DLD1 (cell line): Measurements from ENCODE around the gene TOMM22.

Experiments used
- in situ Hi-C: cut with HindIII; loops from 2 replicates; pipeline ENCODE4 v1.10.0; 2017; ENCODE audit warnings: low sequenced_read_pairs

Gene TOMM22

DNA sequence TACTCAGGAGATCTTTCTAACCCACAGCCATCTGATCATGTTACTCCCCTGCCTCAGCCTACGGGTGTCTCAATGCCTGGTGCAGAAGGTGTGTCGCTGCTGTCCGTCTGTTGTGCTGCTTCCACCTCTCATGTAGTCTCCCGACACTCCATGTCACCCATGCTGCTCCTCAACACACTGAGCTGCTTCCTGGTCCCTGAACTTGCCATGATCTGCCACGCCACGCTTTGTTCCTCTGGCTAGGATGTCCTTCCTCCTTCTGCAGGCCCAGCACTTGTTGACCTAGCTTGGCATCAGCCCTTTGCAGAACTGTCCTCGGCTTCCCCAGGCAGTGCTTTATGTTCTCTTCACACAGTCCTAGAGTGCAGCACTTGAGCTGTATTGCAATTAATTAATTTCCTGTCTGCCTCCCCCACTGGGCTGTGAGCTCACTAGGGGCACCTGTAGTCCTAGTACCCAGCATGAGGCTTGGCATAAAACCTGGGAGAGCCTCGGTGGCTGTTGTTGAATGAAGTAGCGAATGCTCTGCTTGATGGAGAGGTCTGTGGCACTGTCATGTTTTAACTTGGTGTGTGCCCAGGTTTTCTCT is 33.5 kb downstream of the TOMM22 start:
- in situ Hi-C loops = no loop called here

DNA sequence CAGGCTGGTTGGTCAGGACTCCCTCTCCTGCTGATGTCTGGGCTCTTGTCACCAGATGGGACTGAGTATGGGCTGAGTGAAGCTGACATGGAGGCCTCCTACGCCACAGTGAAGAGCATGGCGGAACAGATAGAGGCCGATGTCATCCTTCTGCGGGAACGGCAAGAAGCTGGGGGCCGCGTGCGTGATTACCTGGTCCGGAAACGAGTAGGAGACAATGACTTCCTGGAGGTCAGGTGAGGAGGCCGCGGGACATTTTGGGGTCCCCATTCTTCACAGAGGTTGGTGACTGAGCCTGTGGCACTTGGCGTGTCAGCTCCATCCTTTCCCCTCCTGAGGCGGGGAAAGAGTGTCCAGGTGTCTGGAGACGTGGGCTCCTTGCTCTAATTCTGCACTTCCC is 34.1 kb downstream of the TOMM22 start:
- in situ Hi-C loops = no loop called here

- in situ Hi-C loops = no loop called here
These were observed 34.5 kb downstream of the TOMM22 start for GRCh38 chr22:38716271-38716670.

DNA sequence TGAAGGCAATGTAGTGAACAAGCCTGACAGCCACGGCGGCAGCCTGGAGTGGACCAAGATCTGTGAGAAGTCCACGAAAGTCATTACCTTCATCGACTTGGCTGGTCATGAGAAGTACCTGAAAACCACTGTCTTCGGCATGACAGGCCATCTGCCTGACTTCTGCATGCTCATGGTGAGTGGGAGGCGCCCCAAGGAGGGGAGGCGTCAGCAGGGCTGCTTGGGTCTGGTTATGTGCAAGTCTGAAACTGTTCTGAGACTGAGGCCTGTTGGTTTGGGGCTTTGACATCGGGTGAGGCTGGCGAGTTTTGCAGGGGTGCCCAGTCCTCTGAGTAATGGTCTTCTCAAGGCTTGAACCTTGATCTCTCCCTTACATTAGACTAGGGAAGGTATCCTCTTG is 35.1 kb downstream of the TOMM22 start:
- in situ Hi-C loops = no loop called here

GRCh38 chr22:38717244-38717643 is 35.5 kb downstream of the TOMM22 start:
- in situ Hi-C loops = no loop called here

DNA sequence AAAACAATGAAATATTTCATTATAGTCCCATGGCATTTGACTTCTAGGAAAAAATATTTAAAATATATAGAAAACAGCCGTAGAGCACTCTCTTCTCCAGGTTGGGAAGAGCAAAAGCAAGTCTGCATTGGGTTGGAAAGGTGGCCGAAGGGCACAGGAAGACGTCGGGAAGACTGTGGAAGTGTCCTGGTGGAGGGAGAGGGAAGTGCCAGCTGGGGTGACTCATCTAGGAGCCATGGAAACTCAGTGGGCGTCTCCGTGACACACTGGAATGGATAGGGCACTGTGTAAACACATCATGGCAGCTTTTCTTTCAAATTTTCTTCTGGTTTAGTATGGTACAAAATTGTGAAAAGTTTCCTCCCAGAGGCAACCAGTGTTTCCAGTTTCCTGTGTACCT is 36.7 kb downstream of the TOMM22 start:
- in situ Hi-C loops = no loop called here

DNA sequence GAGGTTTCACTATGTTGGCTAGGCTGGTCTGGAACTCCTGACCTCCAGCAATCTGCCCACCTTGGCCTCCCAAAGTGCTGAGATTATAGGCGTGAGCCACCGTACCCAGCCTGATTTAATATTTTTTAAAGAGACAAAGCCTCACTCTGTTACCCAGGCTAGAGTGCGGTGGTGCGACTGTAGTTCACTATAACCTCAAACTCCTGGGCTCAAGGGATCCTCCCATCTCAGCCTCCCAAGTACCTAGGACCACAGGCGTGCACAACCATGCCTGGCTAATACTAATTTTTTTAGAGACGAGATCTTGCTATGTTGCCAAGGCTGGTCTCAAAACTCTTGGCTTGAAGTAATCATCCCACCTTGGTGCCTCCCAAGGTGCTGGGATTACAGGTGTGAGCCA is 37.4 kb downstream of the TOMM22 start:
- in situ Hi-C loops = no loop called here

GRCh38 chr22:38720350-38720749 is 38.6 kb downstream of the TOMM22 start:
- in situ Hi-C loops = no loop called here

DNA sequence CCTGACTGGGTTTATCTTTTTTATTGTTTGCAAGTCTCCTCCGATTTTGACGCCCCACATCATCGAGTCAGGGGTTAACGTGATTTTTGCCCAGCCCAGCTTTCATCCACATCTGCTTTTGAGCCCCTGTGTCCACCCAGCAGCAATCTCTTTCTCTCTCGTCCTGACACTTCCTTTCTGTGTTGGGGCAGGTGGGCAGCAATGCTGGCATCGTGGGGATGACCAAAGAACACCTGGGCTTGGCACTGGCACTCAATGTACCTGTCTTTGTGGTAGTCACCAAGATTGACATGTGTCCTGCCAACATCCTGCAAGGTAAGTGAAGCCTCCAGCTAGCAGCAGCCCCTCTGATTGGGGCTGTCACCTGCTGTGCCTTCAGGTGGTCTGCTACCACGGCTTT is 39.8 kb downstream of the TOMM22 start:
- in situ Hi-C loops = no loop called here

GRCh38 chr22:38724176-38724575 is 42.4 kb downstream of the TOMM22 start:
- in situ Hi-C loops = no loop called here

GRCh38 chr22:38724926-38725571 is 43.3 kb downstream of the TOMM22 start:
- in situ Hi-C loops = no loop called here

DNA sequence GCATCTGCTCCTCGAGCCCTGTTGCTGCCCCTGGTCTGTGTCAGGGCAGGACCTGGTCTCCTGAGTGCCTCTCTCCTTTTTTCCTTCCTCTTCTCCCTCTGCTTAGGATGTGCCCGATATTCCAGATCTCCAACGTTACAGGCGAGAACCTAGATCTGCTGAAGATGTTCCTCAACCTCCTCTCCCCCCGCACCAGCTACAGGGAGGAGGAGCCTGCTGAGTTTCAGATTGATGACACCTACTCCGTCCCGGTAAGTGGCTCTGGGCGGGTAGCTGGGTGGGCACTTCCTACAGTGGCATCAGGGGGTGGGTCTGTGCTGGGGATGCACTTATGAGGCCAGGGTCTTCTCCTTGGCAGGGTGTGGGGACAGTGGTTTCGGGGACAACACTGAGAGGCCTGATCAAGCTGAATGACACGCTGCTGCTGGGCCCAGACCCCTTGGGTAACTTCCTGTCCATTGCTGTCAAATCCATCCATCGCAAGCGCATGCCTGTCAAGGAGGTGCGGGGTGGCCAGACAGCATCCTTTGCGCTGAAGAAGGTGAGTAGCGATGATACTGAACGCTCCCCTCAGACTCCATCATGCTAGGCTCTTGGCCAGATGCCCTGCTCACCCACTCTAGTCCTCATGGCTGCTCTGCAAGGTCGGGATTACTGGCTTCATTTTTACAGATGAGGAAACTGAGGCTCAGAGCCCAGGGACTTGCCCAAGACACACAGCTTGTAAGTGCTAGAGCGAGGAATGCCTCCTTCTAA is 44.3 kb downstream of the TOMM22 start:
- in situ Hi-C loops = no loop called here

DNA sequence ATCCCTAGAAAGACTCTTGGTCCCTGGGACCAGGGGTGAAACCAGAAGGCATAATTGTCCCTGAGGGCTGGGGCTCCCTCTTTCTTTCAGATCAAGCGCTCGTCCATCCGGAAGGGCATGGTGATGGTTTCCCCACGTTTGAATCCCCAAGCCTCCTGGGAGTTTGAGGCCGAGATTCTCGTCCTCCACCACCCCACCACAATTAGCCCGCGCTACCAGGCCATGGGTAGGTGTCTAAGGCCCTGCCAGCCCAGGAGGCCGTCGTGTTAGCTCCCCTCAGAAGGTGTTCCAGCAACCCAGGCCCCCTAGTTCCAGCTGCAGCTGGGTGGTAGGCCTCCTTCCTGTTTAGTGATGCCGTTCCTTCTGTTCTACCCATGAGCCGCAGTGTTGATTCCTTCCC is 45.4 kb downstream of the TOMM22 start:
- in situ Hi-C loops = no loop called here

DNA sequence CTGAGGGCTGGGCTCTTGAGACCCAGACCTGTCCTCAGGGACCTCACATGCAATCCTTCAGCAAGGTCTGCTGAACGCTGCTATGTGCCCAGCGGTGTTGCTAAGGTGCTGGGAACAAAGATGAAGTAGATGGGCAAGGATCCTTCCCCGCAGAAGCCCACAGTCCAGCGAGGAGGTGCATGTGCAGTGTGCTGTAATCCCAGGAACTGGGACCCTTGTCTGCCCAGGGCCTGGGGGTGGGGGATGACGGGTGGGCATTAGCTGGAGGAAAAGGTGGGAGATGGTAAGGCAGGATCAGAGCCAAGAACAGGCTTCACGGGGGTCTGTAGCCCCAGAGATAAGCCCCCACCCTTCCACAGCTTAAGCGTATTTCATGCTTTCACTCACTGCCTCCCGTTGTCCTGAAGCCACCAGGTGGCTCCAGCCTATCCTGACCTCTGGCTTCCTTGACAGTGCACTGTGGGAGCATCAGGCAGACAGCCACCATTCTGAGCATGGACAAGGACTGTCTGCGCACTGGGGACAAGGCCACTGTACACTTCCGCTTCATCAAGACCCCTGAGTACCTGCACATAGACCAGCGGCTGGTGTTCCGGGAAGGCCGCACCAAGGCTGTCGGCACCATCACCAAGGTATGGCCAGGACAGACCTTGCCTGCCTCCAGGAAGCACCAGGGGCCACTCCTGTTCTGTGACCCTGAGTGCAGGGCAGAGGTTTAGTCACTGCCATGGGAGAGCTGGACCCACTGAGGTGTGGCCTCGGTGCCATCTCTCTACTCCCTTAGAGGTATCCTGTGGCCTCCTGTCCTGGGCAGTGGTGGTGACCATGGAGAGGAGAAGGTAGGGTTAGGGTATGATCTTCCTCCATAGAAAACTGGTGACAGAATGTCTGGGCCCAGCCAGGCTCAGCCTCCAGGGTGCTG is 46.0 kb downstream of the TOMM22 start:
- in situ Hi-C loops = no loop called here

GRCh38 chr22:38728871-38729796 is 47.4 kb downstream of the TOMM22 start:
- in situ Hi-C loops = no loop called here

DNA sequence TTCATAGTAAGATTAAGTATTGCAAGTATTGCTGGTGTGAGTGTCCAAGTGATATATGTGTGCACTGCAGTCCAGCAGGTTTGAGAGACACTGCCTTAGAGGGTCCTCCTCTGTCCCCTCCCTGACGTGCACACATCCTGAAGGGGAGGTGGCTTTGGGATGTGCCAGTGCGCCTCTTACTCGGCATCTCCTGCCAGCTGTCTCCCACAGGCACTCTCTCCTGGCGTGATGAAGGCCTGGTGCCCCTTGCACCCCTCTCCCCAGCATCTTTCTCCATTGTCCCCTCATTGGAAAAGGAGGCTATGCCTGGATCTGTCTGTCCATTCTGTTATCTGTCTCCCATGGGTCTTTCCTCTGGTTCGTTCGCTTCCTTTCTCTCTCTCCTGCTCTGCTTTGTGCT is 48.2 kb downstream of the TOMM22 start:
- in situ Hi-C loops = no loop called here

GRCh38 chr22:38730411-38730871 is 48.7 kb downstream of the TOMM22 start:
- in situ Hi-C loops = no loop called here

- in situ Hi-C loops = no loop called here
These were observed 50.0 kb downstream of the TOMM22 start for GRCh38 chr22:38731703-38732161.

DNA sequence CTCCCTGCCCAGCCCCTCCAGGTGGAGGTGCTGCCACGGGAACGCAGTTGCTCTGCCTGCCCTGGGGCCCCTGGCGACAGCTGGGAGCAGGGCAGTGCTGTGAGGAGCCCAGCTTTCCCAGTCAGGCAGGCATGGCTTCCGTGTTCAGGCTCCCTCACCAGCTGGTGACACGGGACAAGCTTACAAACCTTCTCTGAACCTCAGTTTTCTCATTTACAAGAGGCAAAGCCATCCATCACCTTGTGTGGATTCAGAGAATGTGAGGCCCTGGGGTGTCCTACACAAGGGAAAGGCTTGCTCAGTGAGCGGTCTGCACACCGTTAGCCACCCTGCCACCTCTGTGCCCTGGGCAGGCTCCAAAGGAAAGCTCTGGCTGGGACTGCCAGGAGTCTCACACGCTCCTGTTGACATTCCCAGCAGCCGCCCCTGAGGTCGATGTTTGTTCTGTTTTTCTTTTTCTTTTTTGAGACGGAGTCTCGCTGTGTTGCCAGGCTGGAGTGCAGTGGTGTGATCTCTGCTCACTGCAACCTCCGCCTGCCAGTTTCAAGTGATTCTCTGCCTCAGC is 50.6 kb downstream of the TOMM22 start:
- in situ Hi-C loops = no loop called here

DNA sequence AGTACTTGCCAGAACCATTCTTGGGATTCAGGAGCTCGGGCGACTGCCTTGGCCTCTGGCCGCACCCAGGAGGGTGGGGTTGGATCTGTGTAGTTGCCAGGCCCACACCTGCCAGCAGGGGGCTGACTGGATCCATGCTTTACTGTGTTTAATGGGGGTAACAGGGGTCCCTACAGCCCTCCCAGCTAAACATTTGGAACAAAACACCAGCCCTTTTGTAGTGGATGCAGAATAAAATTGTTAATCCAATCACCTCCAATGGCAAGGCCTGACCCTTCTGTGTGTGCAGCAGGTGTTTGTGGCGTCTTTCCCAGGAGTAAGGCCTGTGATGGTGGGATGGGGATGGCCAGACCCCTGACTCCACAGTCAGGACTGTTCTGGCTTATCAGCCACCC is 51.6 kb downstream of the TOMM22 start:
- in situ Hi-C loops = no loop called here
